GM12891 (cell line): ENCODE measurements around the gene ZNF578.
A peak's percentile ranks its signal among the peaks of the same experiment; 100 is the strongest.
"Not testable (repeated sequence)": the region's sequence is repeated elsewhere in the genome, so short reads cannot be mapped to it uniquely, and the experiment has no call there.

Experiments used
- DNase-seq: peaks from one replicate; pipeline ENCODE4 v3.0.0; 2011; ENCODE audit warnings: low spot score; ENCODE audit not compliant: insufficient read length
- FAIRE-seq: peaks from 2 replicates; lab custom pipeline; 2011; peaks lifted over from hg19 to GRCh38; lab: Jason Lieb, UNC
- PAX5 ChIP-seq: IDR thresholded peaks from 2 replicates; pipeline ENCODE4 v1.6.1; 2011; ENCODE audit warnings: low read length, moderate library complexity, mild to moderate bottlenecking; ENCODE audit not compliant: insufficient read depth, severe bottlenecking
- POLR2A ChIP-seq: IDR thresholded peaks from 2 replicates; pipeline ENCODE4 v1.6.1; 2011; ENCODE audit warnings: low read depth, low read length, control low read depth
- POLR2AphosphoS5 ChIP-seq: IDR thresholded peaks from 2 replicates; pipeline ENCODE4 v1.6.1; 2011; ENCODE audit warnings: low read depth, low read length, control low read depth
- POU2F2 ChIP-seq: IDR thresholded peaks from 2 replicates; pipeline ENCODE4 v1.6.1; 2011; ENCODE audit warnings: low read depth, mild to moderate bottlenecking, control low read depth, low read length, moderate library complexity
- SPI1 ChIP-seq: IDR thresholded peaks from 2 replicates; pipeline ENCODE4 v1.6.1; 2011; ENCODE audit warnings: low read depth, low read length, control low read depth
- TAF1 ChIP-seq: IDR thresholded peaks from 2 replicates; pipeline ENCODE4 v1.6.1; 2011; ENCODE audit warnings: low read depth, low read length, control low read depth

ZNF578 gene

GRCh38 chr19:52507266-52507665 is 53.9 kb downstream of the ZNF578 start:
- FAIRE-seq: no peak
- no peak for DNase-seq
- TF ChIP-seq TAF1 (no peak), POLR2A (no peak), PAX5 (no peak), POU2F2 (no peak), SPI1 (no peak), POLR2AphosphoS5 (no peak)

GRCh38 chr19:52516191-52516590 is 62.8 kb downstream of the ZNF578 start:
- TF ChIP-seq POLR2A: no peak
- no peak for TF ChIP-seq TAF1
- TF ChIP-seq POLR2AphosphoS5: no peak
- no peak for TF ChIP-seq PAX5
- no peak for TF ChIP-seq SPI1
- no peak for TF ChIP-seq POU2F2
- no peak for FAIRE-seq
- DNase-seq: no peak

- DNase-seq: no peak
- no peak for TF ChIP-seq TAF1
- no peak for TF ChIP-seq PAX5
- no peak for TF ChIP-seq POLR2A
- no peak for TF ChIP-seq POU2F2
- TF ChIP-seq SPI1: no peak
- TF ChIP-seq POLR2AphosphoS5: no peak
- no peak for FAIRE-seq
These were observed 65.3 kb downstream of the ZNF578 start for GRCh38 chr19:52518646-52519045.

GRCh38 chr19:52519175-52519574 is 65.8 kb downstream of the ZNF578 start:
- not testable (repeated sequence) for DNase-seq, FAIRE-seq

GRCh38 chr19:52520013-52520412 is 66.7 kb downstream of the ZNF578 start:
- FAIRE-seq (no peak), DNase-seq (no peak)
- TF ChIP-seq TAF1 (no peak), PAX5 (no peak), POLR2AphosphoS5 (no peak), SPI1 (no peak), POU2F2 (no peak), POLR2A (no peak)

- DNase-seq: no peak
- no peak for FAIRE-seq
- TF ChIP-seq POLR2AphosphoS5 (no peak), POU2F2 (no peak), PAX5 (no peak), TAF1 (no peak), POLR2A (no peak), SPI1 (no peak)
These were observed 69.2 kb downstream of the ZNF578 start for GRCh38 chr19:52522551-52522950.

GRCh38 chr19:52524086-52524485 is 70.7 kb downstream of the ZNF578 start:
- no peak for FAIRE-seq
- DNase-seq: no peak
- TF ChIP-seq POLR2AphosphoS5: no peak
- no peak for TF ChIP-seq POLR2A
- TF ChIP-seq SPI1: no peak
- TF ChIP-seq TAF1: no peak
- no peak for TF ChIP-seq POU2F2
- TF ChIP-seq PAX5: no peak

GRCh38 chr19:52527134-52527955 is 74.0 kb downstream of the ZNF578 start, which contains the start of gene ZNF808:
Gene ZNF808, plus strand, starts transcription at chr19:52527668. Its CDS starts 15,617 bp downstream, at chr19:52543285.
- peak; percentile 90 for FAIRE-seq
- TF ChIP-seq POLR2AphosphoS5: peak; percentile 60
- TF ChIP-seq SPI1: peak; percentile 58; the same call in 1 of the 2 replicates
- no peak for TF ChIP-seq PAX5
- peak; percentile 60; the same call in 1 of the 2 replicates for TF ChIP-seq POU2F2
- peak; percentile 74 for TF ChIP-seq POLR2A
- TF ChIP-seq TAF1: peak; percentile 63
- peak; percentile 82 for DNase-seq

GRCh38 chr19:52527956-52528351 is 74.6 kb downstream of the ZNF578 start:
- no peak for FAIRE-seq
- DNase-seq: no peak
- TF ChIP-seq PAX5 (no peak), POU2F2 (no peak), SPI1 (no peak), TAF1 (no peak), POLR2A (no peak), POLR2AphosphoS5 (no peak)
